PC-3 (cell line): ENCODE results near the gene LBHD2.
"Not testable (repeated sequence)": the region's sequence is repeated elsewhere in the genome, so short reads cannot be mapped to it uniquely, and the experiment has no call there.

Experiments
- EZH2 ChIP-seq: fragments of 300-600 bp; sonication (generic); IDR thresholded peaks from one replicate; pipeline ENCODE4 v1.6.1; 2017; ENCODE audit warnings: antibody characterized with exemption, mild to moderate bottlenecking, low read length; ENCODE audit not compliant: unreplicated experiment
- TF ChIP-seq, protein P1 (sequence below): fragments of 300-600 bp; sonication (generic); conservative IDR thresholded peaks from 2 replicates; pipeline ENCODE4 v1.5.1; 2017; ENCODE audit warnings: antibody characterized with exemption, low read depth, mild to moderate bottlenecking, low read length

DNA sequence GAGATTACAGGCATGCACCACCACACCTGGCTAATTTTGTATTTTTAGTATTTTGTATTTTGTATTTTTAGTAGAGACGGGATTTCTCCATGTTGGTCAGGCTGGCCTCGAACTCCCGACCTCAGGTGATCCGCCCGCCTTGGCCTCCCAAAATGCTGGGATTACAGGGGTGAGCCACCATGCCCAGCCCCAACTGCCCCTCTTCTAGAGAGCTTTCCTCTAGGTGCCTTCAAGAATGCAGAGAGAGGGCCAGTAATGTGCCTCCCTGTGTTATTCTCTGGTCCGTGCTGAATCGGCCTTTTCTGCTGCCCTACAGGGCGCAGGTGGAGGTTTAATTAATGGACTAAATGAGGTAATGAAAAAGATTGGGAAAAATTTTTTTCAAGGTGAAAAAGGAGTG is 35.5 kb downstream of the LBHD2 start:
- TF ChIP-seq, protein P1, sequence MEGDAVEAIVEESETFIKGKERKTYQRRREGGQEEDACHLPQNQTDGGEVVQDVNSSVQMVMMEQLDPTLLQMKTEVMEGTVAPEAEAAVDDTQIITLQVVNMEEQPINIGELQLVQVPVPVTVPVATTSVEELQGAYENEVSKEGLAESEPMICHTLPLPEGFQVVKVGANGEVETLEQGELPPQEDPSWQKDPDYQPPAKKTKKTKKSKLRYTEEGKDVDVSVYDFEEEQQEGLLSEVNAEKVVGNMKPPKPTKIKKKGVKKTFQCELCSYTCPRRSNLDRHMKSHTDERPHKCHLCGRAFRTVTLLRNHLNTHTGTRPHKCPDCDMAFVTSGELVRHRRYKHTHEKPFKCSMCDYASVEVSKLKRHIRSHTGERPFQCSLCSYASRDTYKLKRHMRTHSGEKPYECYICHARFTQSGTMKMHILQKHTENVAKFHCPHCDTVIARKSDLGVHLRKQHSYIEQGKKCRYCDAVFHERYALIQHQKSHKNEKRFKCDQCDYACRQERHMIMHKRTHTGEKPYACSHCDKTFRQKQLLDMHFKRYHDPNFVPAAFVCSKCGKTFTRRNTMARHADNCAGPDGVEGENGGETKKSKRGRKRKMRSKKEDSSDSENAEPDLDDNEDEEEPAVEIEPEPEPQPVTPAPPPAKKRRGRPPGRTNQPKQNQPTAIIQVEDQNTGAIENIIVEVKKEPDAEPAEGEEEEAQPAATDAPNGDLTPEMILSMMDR = not testable (repeated sequence)
- TF ChIP-seq EZH2 = not testable (repeated sequence)
